HG03457 (cell line): ENCODE results near the gene ZNF181.

ENCODE experiments used
- ATAC-seq: cut with Tn5 transposase; IDR thresholded peaks from one replicate; pipeline ENCODE4 v1.9.1; 2021; ENCODE audit warnings: moderate number of reproducible peaks; ENCODE audit not compliant: unreplicated experiment

The ZNF181 gene

GRCh38 chr19:34757441-34757840 is 23.4 kb downstream of the ZNF181 start:
- ATAC-seq = no peak

DNA sequence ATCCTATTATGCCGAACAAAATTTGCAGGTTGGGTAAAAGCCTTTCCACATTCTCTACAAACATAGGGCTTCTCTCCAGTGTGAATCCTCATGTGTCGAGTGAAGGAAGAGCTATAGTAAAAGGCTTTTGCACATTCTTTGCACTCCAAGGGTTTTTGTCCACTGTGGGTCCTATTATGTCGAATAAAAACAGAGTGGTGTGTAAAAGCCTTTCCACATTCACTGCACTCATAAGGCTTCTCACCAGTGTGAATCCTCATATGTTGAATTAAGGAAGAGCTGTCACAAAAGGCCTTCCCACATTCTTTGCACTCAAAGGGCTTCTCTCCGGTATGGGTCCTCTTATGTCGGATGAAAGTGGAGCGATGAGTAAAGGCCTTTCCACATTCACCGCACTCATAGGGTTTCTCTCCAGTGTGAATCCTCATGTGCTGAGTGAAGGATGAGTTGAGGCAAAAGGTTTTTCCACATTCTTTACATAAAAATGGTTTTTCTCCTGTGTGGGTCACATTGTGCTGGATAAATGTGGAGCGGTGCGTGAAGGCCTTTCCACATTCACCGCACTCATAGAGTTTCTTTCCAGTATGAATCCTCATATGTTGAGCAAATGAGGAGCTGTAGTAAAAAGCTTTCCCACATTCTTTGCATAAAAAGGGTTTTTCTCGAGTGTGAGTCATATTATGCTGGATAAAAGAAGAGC is 25.3 kb downstream of the ZNF181 start:
- ATAC-seq = no peak

GRCh38 chr19:34766386-34766785 is 32.3 kb downstream of the ZNF181 start:
- no peak for ATAC-seq

- ATAC-seq = no peak
Observed at GRCh38 chr19:34767951-34768350, 33.9 kb downstream of the ZNF181 start.

DNA sequence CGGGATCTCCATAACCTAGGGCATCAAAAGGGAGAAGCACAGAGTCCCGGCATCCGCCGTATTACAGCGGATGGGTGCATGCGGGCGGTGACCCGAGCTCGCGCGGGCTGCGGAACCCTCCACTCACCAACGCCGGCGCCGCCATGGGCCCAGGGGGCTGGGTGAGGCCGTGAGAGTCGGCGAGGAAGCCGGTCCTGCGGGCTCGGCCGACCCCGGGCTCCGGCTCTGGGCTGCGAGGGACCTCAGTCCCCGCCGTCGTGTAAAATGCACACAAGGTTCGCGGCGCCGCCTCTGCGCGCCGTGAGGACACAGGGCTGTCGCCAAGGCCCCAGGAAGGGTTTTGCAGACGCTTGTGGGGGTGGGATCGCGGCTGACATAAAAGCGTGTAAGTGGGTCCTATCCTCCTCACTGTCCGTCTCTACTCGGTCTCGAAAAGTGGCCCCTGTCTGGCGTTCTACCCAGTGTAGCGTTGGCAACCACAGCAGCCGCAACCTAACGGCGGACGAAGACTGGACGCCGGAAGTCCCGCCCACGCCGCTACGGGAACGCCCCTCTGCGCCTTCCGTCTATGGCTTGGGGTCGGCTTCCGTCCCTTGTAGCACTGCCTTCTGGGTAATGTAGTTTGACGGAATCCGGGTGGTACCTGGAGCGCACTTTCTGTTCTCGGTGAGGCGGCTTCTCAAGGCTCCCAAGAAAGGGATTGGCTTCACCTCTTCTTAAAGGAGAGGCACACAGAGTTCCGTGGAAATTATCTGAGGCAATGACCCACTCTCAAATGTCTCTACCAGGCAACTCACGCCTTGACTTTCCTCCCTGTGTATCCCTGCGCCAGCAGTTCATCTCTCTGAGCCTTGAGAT is 38.9 kb downstream of the ZNF181 start, which contains the start of gene ZNF599:
ZNF599 (minus strand) TSS at position 519 of the 858 bp plus-strand sequence; CDS start at position 145, 374 bp downstream.
- peak; percentile 97 for ATAC-seq

DNA sequence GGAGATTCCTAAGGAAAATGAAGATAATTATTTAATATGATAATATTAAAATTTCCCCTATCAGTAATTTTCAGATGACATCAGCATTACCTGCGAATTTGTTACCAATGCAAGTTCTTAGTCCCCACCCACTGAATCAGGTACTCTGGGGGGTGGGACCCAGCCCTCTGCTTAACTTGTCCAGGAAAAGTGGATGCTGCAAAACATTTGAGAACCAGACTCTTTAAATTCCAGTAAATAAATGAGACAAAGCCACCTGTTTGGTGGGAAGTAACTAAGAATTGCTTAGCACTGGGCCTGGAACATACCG is 39.5 kb downstream of the ZNF181 start:
- ATAC-seq = no peak

DNA sequence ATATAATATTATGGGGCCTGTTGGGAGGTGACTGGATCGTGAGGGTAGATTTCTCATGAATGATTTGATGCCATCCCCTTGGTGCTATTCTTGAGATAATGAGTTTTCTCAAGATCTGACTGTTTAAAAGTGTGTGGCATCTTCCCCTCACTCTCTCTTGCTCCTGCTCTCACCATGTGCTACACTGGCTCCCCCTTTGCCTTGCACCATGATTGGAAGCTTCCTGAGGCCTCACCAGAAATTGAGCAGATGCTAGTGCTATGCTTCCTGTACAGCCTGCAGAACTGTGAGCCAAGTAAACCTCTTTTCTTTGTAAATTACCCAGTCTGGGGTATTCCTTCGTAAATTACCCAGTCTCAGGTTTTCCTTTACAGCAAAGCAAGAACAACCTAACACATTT is 40.8 kb downstream of the ZNF181 start:
- ATAC-seq = no peak

DNA sequence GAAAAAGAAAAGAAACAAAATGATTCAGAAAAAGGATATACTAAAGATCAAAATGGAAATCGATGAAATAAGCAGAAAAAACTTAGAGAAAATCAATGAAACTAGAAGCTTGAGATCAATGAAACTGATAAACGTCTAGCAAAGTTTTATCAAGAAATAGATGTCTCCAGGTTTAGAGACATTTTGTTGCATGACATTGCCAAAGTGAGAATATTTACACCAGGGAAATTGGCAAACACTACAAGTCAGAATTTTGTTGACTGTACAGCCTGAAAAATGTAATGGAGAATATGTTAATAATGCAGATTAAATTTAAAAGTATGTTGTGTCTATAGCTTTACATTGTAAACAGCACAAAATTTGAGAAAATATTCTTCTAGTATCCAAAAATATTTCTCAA is 44.3 kb downstream of the ZNF181 start:
- no peak for ATAC-seq

GRCh38 chr19:34779652-34780051 is 45.6 kb downstream of the ZNF181 start:
- no peak for ATAC-seq

- ATAC-seq = no peak
Observed at GRCh38 chr19:34786236-34786635, 52.2 kb downstream of the ZNF181 start.

DNA sequence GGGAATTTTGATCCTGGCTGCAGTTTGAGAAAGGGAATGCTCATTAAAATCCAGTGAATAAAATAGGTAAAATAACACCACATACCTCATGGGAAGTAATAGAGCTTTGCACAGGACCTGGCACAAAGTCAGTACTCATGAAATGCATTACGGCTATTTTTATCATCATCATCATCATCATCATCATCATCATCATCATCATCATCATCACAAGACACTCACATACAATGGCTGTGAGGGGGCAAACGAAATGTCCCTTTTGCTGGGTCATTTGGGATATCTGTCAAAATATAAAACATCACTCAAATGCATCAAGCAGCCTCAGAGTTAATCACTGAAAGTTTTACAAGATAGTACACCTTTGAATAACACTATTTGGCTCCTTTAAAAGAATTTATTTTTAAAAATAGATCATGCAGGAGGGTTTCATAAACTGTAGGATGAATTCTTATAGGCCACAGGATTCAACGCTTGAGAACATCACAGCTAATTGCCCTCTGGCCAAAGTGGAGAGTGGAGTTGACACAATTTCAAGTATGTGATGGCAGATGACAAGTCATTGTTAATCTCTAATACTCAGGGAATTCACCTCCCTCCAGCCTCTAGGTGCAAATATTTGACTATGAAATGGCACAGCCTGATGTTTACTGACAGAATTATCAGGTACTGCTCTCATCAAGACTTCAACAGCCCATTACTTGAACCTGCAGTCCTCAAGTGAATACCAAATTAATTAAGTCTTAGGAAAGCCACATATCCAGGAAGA is 53.2 kb downstream of the ZNF181 start:
- ATAC-seq = no peak

DNA sequence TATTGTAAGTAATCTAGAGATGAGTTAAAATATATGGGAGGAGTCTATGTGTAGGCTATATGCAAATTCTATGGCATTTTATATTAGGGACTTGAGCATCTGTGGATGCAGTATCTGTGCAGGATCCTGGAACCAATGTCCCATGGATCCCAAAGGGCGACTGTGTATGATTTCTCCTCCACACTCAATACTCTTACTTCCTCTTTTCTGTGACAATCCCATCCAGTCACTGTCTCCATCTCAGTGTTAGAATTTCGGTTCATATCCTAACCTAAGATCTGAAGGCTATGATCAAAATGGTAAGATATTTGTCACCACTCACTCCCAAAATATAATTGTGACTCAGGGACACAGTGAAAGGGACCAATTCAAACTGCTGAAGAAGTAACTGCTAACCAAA is 54.0 kb downstream of the ZNF181 start:
- no peak for ATAC-seq

GRCh38 chr19:34793565-34793964 is 59.5 kb downstream of the ZNF181 start:
- no peak for ATAC-seq

GRCh38 chr19:34794066-34794960 is 60.3 kb downstream of the ZNF181 start:
- ATAC-seq = no peak
